B cell (primary cell): Measurements from ENCODE around the gene PAX2. TPM values are rescaled to one million over a fixed set of nuclear protein-coding genes. Genes with fewer than 3 reads are reported as not detected.
A peak's percentile ranks its signal among the peaks of the same experiment; 100 is the strongest.

Experiments
- ATAC-seq: fragments of 200-7000 bp; cut with Tn5 transposase; one replicate; pipeline ENCODE4 v1.10.0; 2021; ENCODE audit warnings: low read depth, mild to moderate bottlenecking, moderate number of reproducible peaks, moderate library complexity
- CTCF ChIA-PET: fragments of 350-600 bp; sonication (Branson Sonifier 250); formaldehyde crosslinking; loops from one replicate; lab custom pipeline; 2021; ENCODE audit warnings: antibody characterized with exemption, inconsistent platforms; lab: Charles Lee
- POLR2A ChIA-PET: fragments of 350-600 bp; sonication (Branson Sonifier 250); formaldehyde crosslinking; loops from one replicate; lab custom pipeline; 2021; ENCODE audit warnings: antibody characterized with exemption; lab: Charles Lee
- DNase-seq: peaks from one replicate; pipeline ENCODE4 v3.0.0; 2013
- H2AFZ ChIP-seq: 2 replicates; pipeline ENCODE4 v1.6.1; 2012; ENCODE audit warnings: mild to moderate bottlenecking, low read depth, low read length; ENCODE audit not compliant: insufficient read depth, poor library complexity, severe bottlenecking
- H3K27ac ChIP-seq, 2 donors: 1 replicate in 1 of 2; 2 replicates in 1 of 2; pipeline ENCODE4 v1.5.1; 2012 to 2013; ENCODE audit warnings: low read length in 2 of 2, mild to moderate bottlenecking in 2 of 2, moderate library complexity in 1 of 2
- H3K27me3 ChIP-seq, 4 experiments: fragments of 200-600 bp in 1 of 4; sonication (generic) in 1 of 4; replicated peaks in 1 of 4; 1 replicate in 2 of 4; 2 replicates in 2 of 4; pipeline versions ENCODE4 v1.6.1 to v1.7.0; 2013 to 2016; ENCODE audit warnings: low read length in 3 of 4, mild to moderate bottlenecking in 2 of 4, mixed read lengths in 1 of 4, moderate library complexity in 1 of 4; ENCODE audit not compliant: insufficient read depth in 4 of 4, control insufficient read depth in 3 of 4; ENCODE audit errors: control extremely low read depth in 1 of 4
- H3K36me3 ChIP-seq, 2 experiments: replicated peaks in 1 of 2; 1 replicate in 1 of 2; 2 replicates in 1 of 2; pipeline versions ENCODE4 v1.6.1 to v1.7.1; 2013; ENCODE audit warnings: low read length in 1 of 2; ENCODE audit not compliant: insufficient read depth in 2 of 2, control insufficient read depth in 1 of 2; ENCODE audit errors: control extremely low read depth in 1 of 2, extremely low read depth in 1 of 2
- H3K4me1 ChIP-seq, 2 donors: fragments of 200-600 bp in 1 of 2; sonication (generic) in 1 of 2; 1 replicate in 1 of 2; 2 replicates in 1 of 2; pipeline versions ENCODE4 v1.5.1 to v1.6.1; 2013 to 2017; ENCODE audit warnings: low read length in 2 of 2; ENCODE audit not compliant: control insufficient read depth in 2 of 2, insufficient read depth in 2 of 2
- H3K4me2 ChIP-seq: replicated peaks from 2 replicates; pipeline ENCODE3; 2012; ENCODE audit warnings: mild to moderate bottlenecking, low read depth, low read length; ENCODE audit not compliant: poor library complexity, severe bottlenecking
- H3K4me3 ChIP-seq, 5 experiments: fragments of 200-600 bp in 1 of 5; sonication (generic) in 1 of 5; 1 replicate in 3 of 5; 2 replicates in 2 of 5; pipeline versions ENCODE4 v1.5.1 to v1.7.0; 2011 to 2016; ENCODE audit warnings: low read length in 4 of 5, mild to moderate bottlenecking in 4 of 5, low read depth in 2 of 5, control low read depth in 1 of 5, moderate library complexity in 1 of 5; ENCODE audit not compliant: insufficient read depth in 1 of 5; ENCODE audit errors: control extremely low read depth in 1 of 5, extremely low read depth in 1 of 5
- H3K79me2 ChIP-seq: fragments of 200-600 bp; sonication (generic); one replicate; pipeline ENCODE4 v1.6.0; 2016; ENCODE audit warnings: low read length; ENCODE audit not compliant: control insufficient read depth, insufficient read depth
- H3K9ac ChIP-seq: fragments of 200-600 bp; sonication (generic); 2 replicates; pipeline ENCODE4 v1.6.1; 2017; ENCODE audit warnings: mild to moderate bottlenecking, low read length, moderate library complexity
- H3K9me3 ChIP-seq, 3 donors: one replicate each; pipeline versions ENCODE4 v1.6.1 to v1.7.1; 2013; ENCODE audit warnings: low read length in 2 of 3; ENCODE audit not compliant: control insufficient read depth in 2 of 3, insufficient read depth in 1 of 3; ENCODE audit errors: control extremely low read depth in 1 of 3
- H4K20me1 ChIP-seq: 2 replicates; pipeline ENCODE4 v1.6.0; 2012; ENCODE audit warnings: mild to moderate bottlenecking, low read length; ENCODE audit not compliant: insufficient read depth, control insufficient read depth, poor library complexity, severe bottlenecking
- H3K27ac Mint-ChIP-seq: one replicate; pipeline ENCODE4 v1.8.0; 2021; ENCODE audit warnings: mixed read lengths
- H3K27me3 Mint-ChIP-seq: one replicate; pipeline ENCODE4 v1.8.0; 2021; ENCODE audit warnings: mixed read lengths
- H3K4me1 Mint-ChIP-seq: one replicate; pipeline ENCODE4 v1.8.0; 2021; ENCODE audit warnings: mixed read lengths
- H3K4me3 Mint-ChIP-seq: one replicate; pipeline ENCODE4 v1.8.0; 2021; ENCODE audit warnings: mixed read lengths
- H3K9me3 Mint-ChIP-seq: one replicate; pipeline ENCODE4 v1.8.0; 2022; ENCODE audit warnings: mixed read lengths; ENCODE audit not compliant: insufficient read depth
- CTCF ChIP-seq: fragments of 200-600 bp; IDR thresholded peaks from one replicate; pipeline ENCODE4 v1.8.0; 2022; ENCODE audit warnings: antibody characterized with exemption, mild to moderate bottlenecking
- EZH2 ChIP-seq: IDR thresholded peaks from 2 replicates; pipeline ENCODE4 v1.6.1; 2012; ENCODE audit warnings: borderline replicate concordance, low read depth, mild to moderate bottlenecking, moderate library complexity, low read length; ENCODE audit not compliant: insufficient read depth, poor library complexity, severe bottlenecking
- WGBS: methylation state at CpG from one replicate; pipeline ENCODE4 v1.1.5; 2013; ENCODE audit warnings: missing lambda C conversion rate; ENCODE audit not compliant: insufficient coverage; 5-methylcytosine and 5-hydroxymethylcytosine counted together
- intact Hi-C: fragments of 100-400 bp; cut with micrococcal nuclease; formaldehyde crosslinking; loops from one replicate; pipeline ENCODE4 v1.10.0; 2022
- polyA plus RNA-seq: library from polyadenylated mRNA; depleted of rRNA; stranded (reverse); fragments of >200 nt; gene quantifications from 2 replicates; pipeline ENCODE4 v1.2.3, GENCODE V29; 2012
- total RNA-seq, 2 donors: library from RNA; stranded (reverse); fragments of 120-200 nt in 1 of 2; gene quantifications; 1 replicate in 1 of 2; 2 replicates in 1 of 2; pipeline versions ENCODE4 v1.2.3 to v1.2.4, GENCODE V29; 2013 to 2022

Gene PAX2
- total and polyA plus RNA-seq, 2 donors (not counting 1 experiment from before 2014, with no cell fraction given) = 0.12 TPM; not detected in 1

DNA sequence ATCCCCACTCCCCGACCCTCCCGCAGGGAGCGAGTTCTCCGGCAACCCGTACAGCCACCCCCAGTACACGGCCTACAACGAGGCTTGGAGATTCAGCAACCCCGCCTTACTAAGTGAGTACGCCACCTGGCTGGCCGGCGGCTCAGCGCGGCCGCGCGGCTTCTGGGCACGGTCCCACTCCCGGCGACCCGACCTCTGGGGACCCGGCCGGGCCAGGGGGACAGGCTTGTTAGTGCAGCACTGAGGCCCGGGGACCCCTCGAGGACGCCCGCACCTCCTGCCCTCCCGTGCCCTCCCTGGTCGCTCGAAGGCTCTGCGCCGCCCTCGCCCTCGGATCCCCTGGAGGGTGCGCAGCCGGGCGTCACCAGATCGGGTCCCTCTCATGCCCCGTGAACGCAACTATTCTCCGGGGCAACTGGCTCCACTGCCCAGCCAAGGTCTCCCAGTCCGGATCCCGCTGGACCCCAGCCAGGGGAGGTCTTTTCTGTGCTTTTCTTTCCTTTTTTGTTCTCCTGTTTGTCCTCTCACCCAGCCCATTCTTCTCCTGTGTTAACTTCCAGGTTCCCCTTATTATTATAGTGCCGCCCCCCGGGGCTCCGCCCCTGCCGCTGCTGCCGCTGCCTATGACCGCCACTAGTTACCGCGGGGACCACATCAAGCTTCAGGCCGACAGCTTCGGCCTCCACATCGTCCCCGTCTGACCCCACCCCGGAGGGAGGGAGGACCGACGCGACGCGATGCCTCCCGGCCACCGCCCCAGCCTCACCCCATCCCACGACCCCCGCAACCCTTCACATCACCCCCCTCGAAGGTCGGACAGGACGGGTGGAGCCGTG is 81.8 kb downstream of the PAX2 start:
- Mint-ChIP-seq H3K4me1 (peaks cover 43% of the 10 kb centered on the region), H3K4me3 (peak overlapping the region; percentile 87), H3K9me3 (no peaks in the 10 kb centered on the region), H3K27me3 (peaks cover 74% of the 10 kb centered on the region), H3K27ac (peak overlapping the region; percentile 39)
- ChIA-PET POLR2A (no interaction called here), CTCF (no interaction called here)
- Histone ChIP-seq H3K9me3 (peaks cover 0 to 37% (median 0%) of the 10 kb centered on the region in 3 donors), H3K27me3 (peaks cover 0 to 86% (median 58%) of the 10 kb centered on the region in 4 experiments), H3K9ac (peak overlapping the region; percentile 70), H3K27ac (no peak overlapping the region), H3K36me3 (no peaks in the 10 kb centered on the region), H3K4me2 (peak overlapping the region; percentile 97), H3K4me1 (peaks cover 49 to 54% of the 10 kb centered on the region in 2 donors), H2AFZ (peak overlapping the region; percentile 81), H3K79me2 (no peaks in the 10 kb centered on the region), H3K4me3 (peak overlapping the region in 4 of 5 experiments; percentile 46 to 71 (median 62)), H4K20me1 (peaks cover 12% of the 10 kb centered on the region)
- TF ChIP-seq EZH2 (no peak), CTCF (peak; percentile 19)
- DNase-seq = peak; percentile 74
- ATAC-seq = peak; percentile 51
- 2% methylated on average over 65 of the region's 68 CpGs for WGBS
- intact Hi-C loops = loop anchor here (5.0 to 10.0 kb wide), 4 partner anchors 80 to 292 kb away; partner anchors contain the start of genes HIF1AN, PAX2 and SLF2
